Neural cell (in vitro differentiated cells): ENCODE measurements around the gene C10orf53. TPM values are rescaled to one million over a fixed set of nuclear protein-coding genes. Genes with fewer than 3 reads are reported as not detected.

Experiments
- H2AFZ ChIP-seq: fragments of 200-600, 300-800 bp; sonication (generic), shearing (Covaris generic); 2 replicates; pipeline ENCODE4 v1.6.0; 2014; ENCODE audit warnings: low read depth, mild to moderate bottlenecking, antibody characterized with exemption, low read length, moderate library complexity
- H3F3A ChIP-seq: fragments of 200-600 bp; shearing (Covaris generic); 2 replicates; pipeline ENCODE4 v1.6.1; 2016; ENCODE audit warnings: mild to moderate bottlenecking, moderate library complexity, mixed read lengths, antibody characterized with exemption, low read length; ENCODE audit not compliant: insufficient read depth, poor library complexity, severe bottlenecking
- H3K27ac ChIP-seq: fragments of 200-600, 300-800 bp; sonication (generic), shearing (Covaris generic); 2 replicates; pipeline ENCODE4 v1.5.1; 2014; ENCODE audit warnings: mild to moderate bottlenecking, low read length, moderate library complexity
- H3K27me3 ChIP-seq: fragments of 300-800, 200-600 bp; sonication (generic), shearing (Covaris generic); 2 replicates; pipeline ENCODE4 v1.6.0; 2014; ENCODE audit warnings: mild to moderate bottlenecking, low read depth, low read length, moderate library complexity; ENCODE audit not compliant: insufficient read depth
- H3K36me3 ChIP-seq: fragments of 300-800, 200-600 bp; sonication (generic), shearing (Covaris generic); 2 replicates; pipeline ENCODE4 v1.5.1; 2014; ENCODE audit warnings: mild to moderate bottlenecking, antibody characterized with exemption, low read length, moderate library complexity; ENCODE audit not compliant: insufficient read depth
- H3K4me2 ChIP-seq: fragments of 300-800, 200-600 bp; sonication (generic), shearing (Covaris generic); 2 replicates; pipeline ENCODE4 v1.6.0; 2014; ENCODE audit warnings: mild to moderate bottlenecking, low read length
- H3K4me3 ChIP-seq: fragments of 300-800, 200-600 bp; sonication (generic), shearing (Covaris generic); 2 replicates; pipeline ENCODE4 v1.5.1; 2014; ENCODE audit warnings: mild to moderate bottlenecking, low read length, moderate library complexity
- H3K79me2 ChIP-seq: fragments of 200-600 bp; shearing (Covaris generic); replicated peaks from 2 replicates; pipeline ENCODE4 v1.6.0; 2014; ENCODE audit warnings: mild to moderate bottlenecking, low read length, moderate library complexity; ENCODE audit not compliant: insufficient read depth
- H3K9ac ChIP-seq: fragments of 300-800, 200-600 bp; sonication (generic), shearing (Covaris generic); 2 replicates; pipeline ENCODE4 v1.6.1; 2016; ENCODE audit warnings: mild to moderate bottlenecking, low read length, mixed read lengths
- H3K9me2 ChIP-seq: fragments of 200-600 bp; shearing (Covaris generic); 2 replicates; pipeline ENCODE4 v1.6.1; 2016; ENCODE audit warnings: mild to moderate bottlenecking, low read length, mixed read lengths; ENCODE audit not compliant: insufficient read depth
- H3K9me3 ChIP-seq: fragments of 200-600, 300-800 bp; sonication (generic), shearing (Covaris generic); 2 replicates; pipeline ENCODE4 v1.6.1; 2016; ENCODE audit warnings: mild to moderate bottlenecking, mixed run types, low read length, moderate library complexity, mixed read lengths
- H4K20me1 ChIP-seq: fragments of 200-600 bp; shearing (Covaris generic); 2 replicates; pipeline ENCODE4 v1.6.1; 2016; ENCODE audit warnings: mild to moderate bottlenecking, mixed run types; ENCODE audit not compliant: insufficient read depth
- EP300 ChIP-seq: fragments of 450-650 bp; conservative IDR thresholded peaks from 2 replicates; pipeline ENCODE4 v1.6.1; 2014; ENCODE audit warnings: antibody characterized with exemption, mild to moderate bottlenecking, moderate library complexity; ENCODE audit not compliant: poor library complexity, severe bottlenecking
- EZH2 ChIP-seq: fragments of 200-600, 300-800 bp; shearing (Covaris generic), sonication (generic); IDR thresholded peaks from 2 replicates; pipeline ENCODE4 v1.6.1; 2014; ENCODE audit warnings: antibody characterized with exemption, low read length, borderline replicate concordance, mild to moderate bottlenecking; ENCODE audit not compliant: insufficient read depth, poor library complexity, severe bottlenecking
- MXI1 ChIP-seq: fragments of 450-650 bp; conservative IDR thresholded peaks from 2 replicates; pipeline ENCODE4 v1.6.1; 2014; ENCODE audit warnings: antibody characterized with exemption, mild to moderate bottlenecking; ENCODE audit not compliant: poor library complexity, severe bottlenecking
- POLR2AphosphoS5 ChIP-seq: IDR thresholded peaks from 2 replicates; pipeline ENCODE4 v1.6.1; 2012
- RAD21 ChIP-seq: fragments of 450-650 bp; conservative IDR thresholded peaks from 2 replicates; pipeline ENCODE4 v1.6.1; 2014; ENCODE audit warnings: antibody characterized with exemption, mild to moderate bottlenecking, moderate library complexity
- SMC3 ChIP-seq: fragments of 450-650 bp; conservative IDR thresholded peaks from 2 replicates; pipeline ENCODE4 v1.6.1; 2014; ENCODE audit warnings: antibody characterized with exemption, mild to moderate bottlenecking, moderate library complexity; ENCODE audit not compliant: poor library complexity
- TAF1 ChIP-seq: IDR thresholded peaks from 2 replicates; pipeline ENCODE4 v1.6.1; 2012; ENCODE audit warnings: low read depth
- polyA plus RNA-seq: library from polyadenylated mRNA; depleted of rRNA; stranded (reverse); fragments of >200 nt; gene quantifications from 2 replicates; pipeline ENCODE4 v1.2.3, GENCODE V29; 2014
- TF ChIP-seq, protein P1 (sequence below): fragments of 450-650 bp; IDR thresholded peaks from 2 replicates; pipeline ENCODE4 v1.5.1; 2014; ENCODE audit warnings: antibody characterized with exemption, mild to moderate bottlenecking, moderate library complexity; ENCODE audit not compliant: poor library complexity, severe bottlenecking
- TF ChIP-seq, protein P2 (sequence below): IDR thresholded peaks from 2 replicates; pipeline ENCODE4 v1.6.1; 2012; ENCODE audit warnings: borderline replicate concordance

The C10orf53 gene
- polyA plus RNA-seq, 1 donor from 2014 or later = not detected

DNA sequence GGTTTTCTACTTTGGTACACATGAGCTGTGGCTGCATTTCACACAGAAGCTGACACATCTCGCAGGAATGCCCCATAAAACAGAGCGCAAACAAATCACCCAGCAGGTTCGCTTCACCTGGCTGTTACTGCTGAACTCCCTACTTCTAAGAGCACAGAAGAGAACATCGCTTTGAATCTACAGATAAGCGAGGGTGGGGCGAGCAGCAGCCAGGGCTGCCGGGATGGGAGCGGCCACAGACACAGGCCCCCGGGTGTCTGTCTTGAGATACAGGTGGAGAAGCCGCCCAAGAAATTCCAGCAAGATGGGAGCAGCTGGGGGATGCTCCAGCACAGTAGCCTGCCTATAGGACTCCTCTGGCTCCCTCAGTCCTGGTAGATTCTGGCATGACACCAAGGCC is 55.2 kb downstream of the C10orf53 start:
- H3K79me2 ChIP-seq = no peaks in the 10 kb centered on the region
- no peak overlapping the region for H3K4me2 ChIP-seq
- no peaks in the 10 kb centered on the region for H3K9me3 ChIP-seq
- TF ChIP-seq EZH2 = no peak
- TF ChIP-seq, protein P1, sequence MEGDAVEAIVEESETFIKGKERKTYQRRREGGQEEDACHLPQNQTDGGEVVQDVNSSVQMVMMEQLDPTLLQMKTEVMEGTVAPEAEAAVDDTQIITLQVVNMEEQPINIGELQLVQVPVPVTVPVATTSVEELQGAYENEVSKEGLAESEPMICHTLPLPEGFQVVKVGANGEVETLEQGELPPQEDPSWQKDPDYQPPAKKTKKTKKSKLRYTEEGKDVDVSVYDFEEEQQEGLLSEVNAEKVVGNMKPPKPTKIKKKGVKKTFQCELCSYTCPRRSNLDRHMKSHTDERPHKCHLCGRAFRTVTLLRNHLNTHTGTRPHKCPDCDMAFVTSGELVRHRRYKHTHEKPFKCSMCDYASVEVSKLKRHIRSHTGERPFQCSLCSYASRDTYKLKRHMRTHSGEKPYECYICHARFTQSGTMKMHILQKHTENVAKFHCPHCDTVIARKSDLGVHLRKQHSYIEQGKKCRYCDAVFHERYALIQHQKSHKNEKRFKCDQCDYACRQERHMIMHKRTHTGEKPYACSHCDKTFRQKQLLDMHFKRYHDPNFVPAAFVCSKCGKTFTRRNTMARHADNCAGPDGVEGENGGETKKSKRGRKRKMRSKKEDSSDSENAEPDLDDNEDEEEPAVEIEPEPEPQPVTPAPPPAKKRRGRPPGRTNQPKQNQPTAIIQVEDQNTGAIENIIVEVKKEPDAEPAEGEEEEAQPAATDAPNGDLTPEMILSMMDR = no peak
- no peak for TF ChIP-seq MXI1
- no peak for TF ChIP-seq POLR2AphosphoS5
- TF ChIP-seq, protein P2, sequence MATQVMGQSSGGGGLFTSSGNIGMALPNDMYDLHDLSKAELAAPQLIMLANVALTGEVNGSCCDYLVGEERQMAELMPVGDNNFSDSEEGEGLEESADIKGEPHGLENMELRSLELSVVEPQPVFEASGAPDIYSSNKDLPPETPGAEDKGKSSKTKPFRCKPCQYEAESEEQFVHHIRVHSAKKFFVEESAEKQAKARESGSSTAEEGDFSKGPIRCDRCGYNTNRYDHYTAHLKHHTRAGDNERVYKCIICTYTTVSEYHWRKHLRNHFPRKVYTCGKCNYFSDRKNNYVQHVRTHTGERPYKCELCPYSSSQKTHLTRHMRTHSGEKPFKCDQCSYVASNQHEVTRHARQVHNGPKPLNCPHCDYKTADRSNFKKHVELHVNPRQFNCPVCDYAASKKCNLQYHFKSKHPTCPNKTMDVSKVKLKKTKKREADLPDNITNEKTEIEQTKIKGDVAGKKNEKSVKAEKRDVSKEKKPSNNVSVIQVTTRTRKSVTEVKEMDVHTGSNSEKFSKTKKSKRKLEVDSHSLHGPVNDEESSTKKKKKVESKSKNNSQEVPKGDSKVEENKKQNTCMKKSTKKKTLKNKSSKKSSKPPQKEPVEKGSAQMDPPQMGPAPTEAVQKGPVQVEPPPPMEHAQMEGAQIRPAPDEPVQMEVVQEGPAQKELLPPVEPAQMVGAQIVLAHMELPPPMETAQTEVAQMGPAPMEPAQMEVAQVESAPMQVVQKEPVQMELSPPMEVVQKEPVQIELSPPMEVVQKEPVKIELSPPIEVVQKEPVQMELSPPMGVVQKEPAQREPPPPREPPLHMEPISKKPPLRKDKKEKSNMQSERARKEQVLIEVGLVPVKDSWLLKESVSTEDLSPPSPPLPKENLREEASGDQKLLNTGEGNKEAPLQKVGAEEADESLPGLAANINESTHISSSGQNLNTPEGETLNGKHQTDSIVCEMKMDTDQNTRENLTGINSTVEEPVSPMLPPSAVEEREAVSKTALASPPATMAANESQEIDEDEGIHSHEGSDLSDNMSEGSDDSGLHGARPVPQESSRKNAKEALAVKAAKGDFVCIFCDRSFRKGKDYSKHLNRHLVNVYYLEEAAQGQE = no peak
- no peak for TF ChIP-seq TAF1
- TF ChIP-seq SMC3 = no peak
- TF ChIP-seq RAD21 = no peak
- TF ChIP-seq EP300 = no peak
- no peak overlapping the region for H3K9ac ChIP-seq
- no peaks in the 10 kb centered on the region for H3K27me3 ChIP-seq
- H3K27ac ChIP-seq = no peak overlapping the region
- H4K20me1 ChIP-seq = no peaks in the 10 kb centered on the region
- H3K36me3 ChIP-seq = no peaks in the 10 kb centered on the region
- H3K9me2 ChIP-seq = no peaks in the 10 kb centered on the region
- H3K4me3 ChIP-seq = no peak overlapping the region
- H3F3A ChIP-seq = no peaks in the 10 kb centered on the region
- no peak overlapping the region for H2AFZ ChIP-seq

DNA sequence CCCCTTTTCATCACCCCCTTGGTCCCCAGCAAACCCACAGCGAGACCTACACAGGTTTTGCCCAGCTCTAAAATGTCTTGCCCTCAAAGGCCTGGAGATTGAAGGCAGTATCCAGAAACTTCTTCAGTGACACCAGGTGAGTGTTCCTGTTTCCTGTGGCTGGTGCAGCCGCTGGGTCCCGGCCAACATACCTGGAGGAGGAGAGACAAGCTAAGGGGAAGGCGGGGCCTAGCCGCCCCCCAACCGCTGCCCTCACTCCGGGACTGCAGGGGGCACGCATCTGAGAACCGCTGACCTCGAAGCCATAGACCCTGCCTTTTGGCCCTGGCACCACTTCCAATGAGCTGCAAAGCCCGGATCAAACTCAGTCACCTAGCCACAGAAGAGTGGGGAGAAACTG is 55.7 kb downstream of the C10orf53 start:
- H4K20me1 ChIP-seq = no peaks in the 10 kb centered on the region

More for the DNA sequence above, 55.7 kb downstream of the C10orf53 start:
- H3K9ac ChIP-seq = no peak overlapping the region
- no peaks in the 10 kb centered on the region for H3K79me2 ChIP-seq
- H2AFZ ChIP-seq = no peak overlapping the region
- H3K9me3 ChIP-seq = no peaks in the 10 kb centered on the region
- TF ChIP-seq, protein P1 = no peak
- TF ChIP-seq RAD21 (no peak), TAF1 (no peak), EP300 (no peak), MXI1 (no peak), POLR2AphosphoS5 (no peak), EZH2 (no peak), SMC3 (no peak)
- TF ChIP-seq, protein P2 = no peak
- no peaks in the 10 kb centered on the region for H3F3A ChIP-seq
- no peaks in the 10 kb centered on the region for H3K9me2 ChIP-seq
- H3K27ac ChIP-seq = no peak overlapping the region
- no peaks in the 10 kb centered on the region for H3K36me3 ChIP-seq
- H3K27me3 ChIP-seq = no peaks in the 10 kb centered on the region
- H3K4me3 ChIP-seq = no peak overlapping the region
- no peak overlapping the region for H3K4me2 ChIP-seq
